Measurements from ENCODE around the gene ARL5C. TPM values are rescaled to one million over a fixed set of nuclear protein-coding genes. Genes with fewer than 3 reads are reported as not detected.

Gene ARL5C
- total RNA-seq, 1 experiment from 2014 or later = not detected

DNA sequence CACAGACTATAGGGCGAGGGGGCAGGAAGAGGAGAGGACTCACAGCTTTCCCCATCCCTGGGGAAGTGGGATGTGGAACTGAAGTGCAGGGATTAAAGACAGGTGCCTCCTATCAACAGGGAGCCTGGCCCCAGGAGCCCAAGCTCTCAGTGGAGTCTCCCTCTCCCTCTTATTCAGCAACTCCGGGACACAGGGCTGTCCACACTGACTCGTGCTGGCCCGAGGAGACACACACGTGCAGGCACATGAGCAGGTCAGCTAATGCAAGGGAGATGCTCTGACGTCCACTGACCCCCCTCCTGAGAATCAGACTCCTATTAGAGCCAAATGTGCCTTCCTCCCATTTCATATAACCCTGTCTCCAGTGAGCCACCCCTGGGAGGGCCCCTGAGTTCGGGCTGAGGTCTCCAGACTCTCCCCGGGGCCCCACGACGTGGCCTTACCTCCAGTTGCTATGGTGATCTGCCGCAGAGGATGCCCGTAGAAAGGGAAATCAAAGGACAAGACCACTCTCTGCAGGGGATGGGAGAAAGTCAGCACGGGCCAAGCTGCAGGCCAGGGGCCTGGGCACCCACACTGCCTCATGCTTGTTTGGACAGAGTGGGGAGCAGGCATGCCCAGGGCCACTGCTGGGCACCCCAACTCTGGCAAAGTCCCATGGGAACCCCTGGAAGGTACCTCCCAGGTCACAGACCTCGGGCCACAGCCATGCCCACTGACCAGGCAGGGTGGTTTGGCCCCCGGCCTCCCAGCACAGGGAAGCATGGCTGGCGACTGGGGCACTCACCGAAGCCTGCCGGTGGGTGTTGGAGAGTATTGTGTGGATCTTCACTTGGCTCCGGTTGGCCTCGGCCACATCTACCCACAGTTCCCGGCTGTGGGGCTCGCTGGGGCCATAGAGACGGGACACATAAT lies 57.2 kb downstream of the ARL5C start:
- Mint-ChIP-seq H3K9me3 (no peaks in the 10 kb centered on the region), H3K27me3 (ENCODE audit: low read depth) (no peaks in the 10 kb centered on the region; the same call in 1 of the 2 replicates), H3K4me1 (no peaks in the 10 kb centered on the region; the same call in 1 of the 2 replicates), H3K27ac (no peak overlapping the region), H3K4me3 (no peak overlapping the region), H3K36me3 (no peaks in the 10 kb centered on the region)
- ChIA-PET POLR2A (interaction anchor here (1.5 kb wide), 1 partner anchor 14 kb away, joined by 4 read pairs; no protein-coding TSS in a partner anchor), CTCF (interaction anchor here (0.8 to 1.9 kb wide), 12 partner anchors 9 to 136 kb away, joined by 3 to 7 read pairs (median 4); partner anchors contain the start of gene PLXDC1)
- ATAC-seq (no peak), DNase-seq (ENCODE audit: low spot score) (no peak)
- TF ChIP-seq CREM (CRISPR knock-in tag; IDR thresholded peaks at IDR 0.05) (no peak), MXD4 (CRISPR knock-in tag; IDR thresholded peaks at IDR 0.05; ENCODE audit: borderline replicate concordance) (no peak), ZNF423 (CRISPR knock-in tag; IDR thresholded peaks at IDR 0.05) (no peak), FOXP1 (CRISPR knock-in tag; IDR thresholded peaks at IDR 0.05; ENCODE audit: borderline replicate concordance) (no peak), EMX1 (CRISPR knock-in tag; IDR thresholded peaks at IDR 0.05) (no peak)
- TF ChIP-seq, protein P1, sequence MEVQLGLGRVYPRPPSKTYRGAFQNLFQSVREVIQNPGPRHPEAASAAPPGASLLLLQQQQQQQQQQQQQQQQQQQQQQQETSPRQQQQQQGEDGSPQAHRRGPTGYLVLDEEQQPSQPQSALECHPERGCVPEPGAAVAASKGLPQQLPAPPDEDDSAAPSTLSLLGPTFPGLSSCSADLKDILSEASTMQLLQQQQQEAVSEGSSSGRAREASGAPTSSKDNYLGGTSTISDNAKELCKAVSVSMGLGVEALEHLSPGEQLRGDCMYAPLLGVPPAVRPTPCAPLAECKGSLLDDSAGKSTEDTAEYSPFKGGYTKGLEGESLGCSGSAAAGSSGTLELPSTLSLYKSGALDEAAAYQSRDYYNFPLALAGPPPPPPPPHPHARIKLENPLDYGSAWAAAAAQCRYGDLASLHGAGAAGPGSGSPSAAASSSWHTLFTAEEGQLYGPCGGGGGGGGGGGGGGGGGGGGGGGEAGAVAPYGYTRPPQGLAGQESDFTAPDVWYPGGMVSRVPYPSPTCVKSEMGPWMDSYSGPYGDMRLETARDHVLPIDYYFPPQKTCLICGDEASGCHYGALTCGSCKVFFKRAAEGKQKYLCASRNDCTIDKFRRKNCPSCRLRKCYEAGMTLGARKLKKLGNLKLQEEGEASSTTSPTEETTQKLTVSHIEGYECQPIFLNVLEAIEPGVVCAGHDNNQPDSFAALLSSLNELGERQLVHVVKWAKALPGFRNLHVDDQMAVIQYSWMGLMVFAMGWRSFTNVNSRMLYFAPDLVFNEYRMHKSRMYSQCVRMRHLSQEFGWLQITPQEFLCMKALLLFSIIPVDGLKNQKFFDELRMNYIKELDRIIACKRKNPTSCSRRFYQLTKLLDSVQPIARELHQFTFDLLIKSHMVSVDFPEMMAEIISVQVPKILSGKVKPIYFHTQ (CRISPR knock-in tag; IDR thresholded peaks at IDR 0.05) = no peak
- TF ChIP-seq, protein P2, sequence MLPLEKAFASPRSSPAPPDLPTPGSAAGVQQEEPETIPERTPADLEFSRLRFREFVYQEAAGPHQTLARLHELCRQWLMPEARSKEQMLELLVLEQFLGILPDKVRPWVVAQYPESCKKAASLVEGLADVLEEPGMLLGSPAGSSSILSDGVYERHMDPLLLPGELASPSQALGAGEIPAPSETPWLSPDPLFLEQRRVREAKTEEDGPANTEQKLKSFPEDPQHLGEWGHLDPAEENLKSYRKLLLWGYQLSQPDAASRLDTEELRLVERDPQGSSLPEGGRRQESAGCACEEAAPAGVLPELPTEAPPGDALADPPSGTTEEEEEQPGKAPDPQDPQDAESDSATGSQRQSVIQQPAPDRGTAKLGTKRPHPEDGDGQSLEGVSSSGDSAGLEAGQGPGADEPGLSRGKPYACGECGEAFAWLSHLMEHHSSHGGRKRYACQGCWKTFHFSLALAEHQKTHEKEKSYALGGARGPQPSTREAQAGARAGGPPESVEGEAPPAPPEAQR (CRISPR knock-in tag; IDR thresholded peaks at IDR 0.05) = no peak

DNA sequence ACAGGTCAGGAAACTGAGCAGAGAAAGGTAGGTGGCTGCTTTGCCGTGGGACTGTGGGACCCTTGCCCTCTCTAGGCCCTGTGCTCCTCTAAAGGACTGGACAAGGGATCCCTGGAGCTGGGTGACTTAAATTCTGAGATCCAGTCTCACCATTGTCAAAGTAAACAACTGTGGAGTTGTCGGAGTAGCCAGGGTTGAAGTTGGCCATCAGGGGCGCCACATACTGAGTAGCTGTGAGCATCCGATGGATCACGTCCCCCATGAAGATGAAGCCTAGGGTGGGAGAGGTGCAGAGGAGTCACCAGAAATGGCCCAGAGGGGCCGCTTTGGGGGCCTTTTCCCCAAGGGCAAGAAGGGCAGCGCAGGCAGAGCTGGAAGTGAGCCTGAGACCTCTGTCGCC lies 58.0 kb downstream of the ARL5C start:
- TF ChIP-seq, protein P1 (CRISPR knock-in tag; IDR thresholded peaks at IDR 0.05) = no peak
- TF ChIP-seq CBFB (CRISPR knock-in tag; IDR thresholded peaks at IDR 0.05; ENCODE audit: low read depth) (no peak), MXD4 (CRISPR knock-in tag; IDR thresholded peaks at IDR 0.05; ENCODE audit: borderline replicate concordance) (no peak), SMAD4 (CRISPR knock-in tag; IDR thresholded peaks at IDR 0.05) (no peak), KAT7 (CRISPR knock-in tag; IDR thresholded peaks at IDR 0.05; ENCODE audit: borderline replicate concordance) (no peak), ZNF138 (CRISPR knock-in tag; conservative IDR thresholded peaks at IDR 0.05) (no peak), CREM (CRISPR knock-in tag; IDR thresholded peaks at IDR 0.05) (no peak), SP1 (CRISPR knock-in tag; conservative IDR thresholded peaks at IDR 0.05) (no peak), ZNF423 (CRISPR knock-in tag; IDR thresholded peaks at IDR 0.05) (no peak), CREB1 (CRISPR knock-in tag; IDR thresholded peaks at IDR 0.05) (no peak), NR2C2 (CRISPR knock-in tag; IDR thresholded peaks at IDR 0.05) (no peak), GABPB1 (CRISPR knock-in tag; IDR thresholded peaks at IDR 0.05) (no peak), ZNF671 (CRISPR knock-in tag; IDR thresholded peaks at IDR 0.05) (no peak), IRF2 (CRISPR knock-in tag; IDR thresholded peaks at IDR 0.05; ENCODE audit: borderline replicate concordance, low read depth) (no peak)
- TF ChIP-seq, protein P3, sequence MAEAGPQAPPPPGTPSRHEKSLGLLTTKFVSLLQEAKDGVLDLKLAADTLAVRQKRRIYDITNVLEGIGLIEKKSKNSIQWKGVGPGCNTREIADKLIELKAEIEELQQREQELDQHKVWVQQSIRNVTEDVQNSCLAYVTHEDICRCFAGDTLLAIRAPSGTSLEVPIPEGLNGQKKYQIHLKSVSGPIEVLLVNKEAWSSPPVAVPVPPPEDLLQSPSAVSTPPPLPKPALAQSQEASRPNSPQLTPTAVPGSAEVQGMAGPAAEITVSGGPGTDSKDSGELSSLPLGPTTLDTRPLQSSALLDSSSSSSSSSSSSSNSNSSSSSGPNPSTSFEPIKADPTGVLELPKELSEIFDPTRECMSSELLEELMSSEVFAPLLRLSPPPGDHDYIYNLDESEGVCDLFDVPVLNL (CRISPR knock-in tag; IDR thresholded peaks at IDR 0.05; ENCODE audit: borderline replicate concordance, low read depth) = no peak
- Mint-ChIP-seq H3K4me1 (no peaks in the 10 kb centered on the region; the same call in 1 of the 2 replicates), H3K4me3 (no peak overlapping the region), H3K9me3 (no peaks in the 10 kb centered on the region), H3K27ac (no peak overlapping the region), H3K27me3 (ENCODE audit: low read depth) (no peaks in the 10 kb centered on the region; the same call in 1 of the 2 replicates), H3K36me3 (no peaks in the 10 kb centered on the region)
- ChIA-PET POLR2A (interaction anchor here (1.5 kb wide), 1 partner anchor 15 kb away, joined by 4 read pairs; no protein-coding TSS in a partner anchor), CTCF (interaction anchor here (0.6 to 1.9 kb wide), 12 partner anchors 8 to 265 kb away, joined by 3 to 7 read pairs (median 3); partner anchors contain the start of gene PLXDC1)
- DNase-seq (ENCODE audit: low spot score) (no peak), ATAC-seq (peak; percentile 32; the same call in 1 of the 2 replicates)

Data from WTC11 (cell line).